Measurements from ENCODE around the gene TBC1D2B.

- TF ChIP-seq GATA3 (IDR thresholded peaks at IDR 0.05; ENCODE audit: low read depth, low read length) = no peak
- TF ChIP-seq GATA2 (IDR thresholded peaks at IDR 0.05; ENCODE audit: low read depth, low read length) = no peak
Measured at GRCh38 chr15:78082106-78082742, 4.7 kb upstream of the TBC1D2B start.
